H9 (cell line): ENCODE results near the gene MYBPC3. TPM values are rescaled to one million over a fixed set of nuclear protein-coding genes. Genes with fewer than 3 reads are reported as not detected.

Experiments
- DNase-seq: peaks from one replicate; pipeline ENCODE4 v3.0.0-alpha.2; 2017
- H2AFZ ChIP-seq: one replicate; pipeline ENCODE4 v1.6.1; 2013; ENCODE audit warnings: mild to moderate bottlenecking, low read length, control low read depth, moderate library complexity
- H2AK5ac ChIP-seq: 2 replicates; pipeline ENCODE4 v1.6.1; 2013; ENCODE audit warnings: low read length, control low read depth, mixed read lengths; ENCODE audit not compliant: insufficient read length
- H2BK120ac ChIP-seq: one replicate; pipeline ENCODE4 v1.6.1; 2013; ENCODE audit warnings: low read depth, mild to moderate bottlenecking, low read length, control low read depth, inconsistent platforms; ENCODE audit not compliant: poor library complexity, severe bottlenecking
- H2BK12ac ChIP-seq: 2 replicates; pipeline ENCODE4 v1.6.1; 2013; ENCODE audit warnings: low read length, control low read depth, mixed read lengths, low read depth; ENCODE audit not compliant: insufficient read length
- H2BK15ac ChIP-seq: 2 replicates; pipeline ENCODE4 v1.6.1; 2013; ENCODE audit warnings: low read depth, low read length, control low read depth
- H2BK20ac ChIP-seq: one replicate; pipeline ENCODE4 v1.6.1; 2013; ENCODE audit warnings: low read depth, mild to moderate bottlenecking, low read length, control low read depth, inconsistent platforms; ENCODE audit not compliant: poor library complexity, severe bottlenecking
- H2BK5ac ChIP-seq: 2 replicates; pipeline ENCODE4 v1.6.1; 2013; ENCODE audit warnings: low read length, control low read depth, mixed read lengths; ENCODE audit not compliant: insufficient read length
- H3K14ac ChIP-seq: 2 replicates; pipeline ENCODE4 v1.6.1; 2013; ENCODE audit warnings: low read length, control low read depth; ENCODE audit not compliant: insufficient read depth
- H3K18ac ChIP-seq: 2 replicates; pipeline ENCODE4 v1.6.1; 2013; ENCODE audit warnings: low read depth, mild to moderate bottlenecking, mixed read lengths, low read length, control low read depth; ENCODE audit not compliant: insufficient read length
- H3K23ac ChIP-seq: 2 replicates; pipeline ENCODE4 v1.6.1; 2013; ENCODE audit warnings: low read length, control low read depth, mixed read lengths, low read depth; ENCODE audit not compliant: insufficient read length
- H3K23me2 ChIP-seq: 2 replicates; pipeline ENCODE4 v1.6.1; 2013; ENCODE audit warnings: low read depth, mild to moderate bottlenecking, mixed read lengths, low read length, control low read depth; ENCODE audit not compliant: insufficient read length, poor library complexity, severe bottlenecking
- H3K27ac ChIP-seq: 2 replicates; pipeline ENCODE4 v1.5.1; 2013; ENCODE audit warnings: low read length, control low read depth, mixed read lengths, low read depth; ENCODE audit not compliant: insufficient read length
- H3K27me3 ChIP-seq: 2 replicates; pipeline ENCODE4 v1.6.1; 2013; ENCODE audit warnings: low read length, control low read depth, inconsistent platforms; ENCODE audit not compliant: insufficient read depth
- H3K4ac ChIP-seq: 2 replicates; pipeline ENCODE4 v1.6.1; 2013; ENCODE audit warnings: low read depth, mild to moderate bottlenecking, control low read depth, inconsistent platforms, low read length, moderate library complexity
- H3K4me1 ChIP-seq: 2 replicates; pipeline ENCODE4 v1.6.1; 2013; ENCODE audit warnings: low read length, control low read depth, inconsistent platforms; ENCODE audit not compliant: insufficient read depth
- H3K4me2 ChIP-seq: 2 replicates; pipeline ENCODE4 v1.6.1; 2013; ENCODE audit warnings: low read length, control low read depth, mixed read lengths; ENCODE audit not compliant: insufficient read length, insufficient read depth
- H3K56ac ChIP-seq: 2 replicates; pipeline ENCODE4 v1.6.1; 2013; ENCODE audit warnings: low read depth, mild to moderate bottlenecking, mixed read lengths, low read length, control low read depth; ENCODE audit not compliant: insufficient read length
- H3K79me1 ChIP-seq: 2 replicates; pipeline ENCODE4 v1.6.1; 2013; ENCODE audit warnings: low read depth, mild to moderate bottlenecking, moderate library complexity, low read length, control low read depth, inconsistent platforms; ENCODE audit not compliant: insufficient read depth, poor library complexity, severe bottlenecking
- H3K79me2 ChIP-seq: 2 replicates; pipeline ENCODE4 v1.6.1; 2013; ENCODE audit warnings: low read length, control low read depth, inconsistent platforms; ENCODE audit not compliant: insufficient read depth
- H3K9ac ChIP-seq: 2 replicates; pipeline ENCODE4 v1.6.1; 2013; ENCODE audit warnings: low read length, control low read depth, mixed read lengths; ENCODE audit not compliant: insufficient read length; ENCODE audit errors: extremely low read depth
- H3K9me3 ChIP-seq: one replicate; pipeline ENCODE4 v1.6.1; 2013; ENCODE audit warnings: low read depth, low read length, inconsistent platforms; ENCODE audit not compliant: control insufficient read depth
- H3T11ph ChIP-seq: one replicate; pipeline ENCODE4 v1.6.1; 2013; ENCODE audit warnings: mild to moderate bottlenecking, low read length, control low read depth, inconsistent platforms
- H4K20me1 ChIP-seq: one replicate; pipeline ENCODE4 v1.6.1; 2013; ENCODE audit not compliant: control insufficient read depth, insufficient read length, insufficient read depth
- H4K5ac ChIP-seq: 2 replicates; pipeline ENCODE4 v1.6.1; 2013; ENCODE audit warnings: low read depth, mild to moderate bottlenecking, mixed read lengths, low read length, control low read depth; ENCODE audit not compliant: insufficient read length
- H4K8ac ChIP-seq: replicated peaks from 2 replicates; pipeline ENCODE4 v1.6.1; 2013; ENCODE audit warnings: low read length, control low read depth, mixed read lengths, low read depth; ENCODE audit not compliant: insufficient read length
- H4K91ac ChIP-seq: 2 replicates; pipeline ENCODE4 v1.6.1; 2013; ENCODE audit warnings: low read depth, mild to moderate bottlenecking, moderate library complexity, mixed read lengths, low read length, control low read depth; ENCODE audit not compliant: insufficient read length
- H3K27ac Mint-ChIP-seq, 3 experiments: 2 replicates in 2 of 3; 3 replicates in 1 of 3; pipeline ENCODE4 v1.8.0; 2020 to 2021; ENCODE audit warnings: mixed read lengths in 3 of 3, mild to moderate bottlenecking in 1 of 3, moderate library complexity in 1 of 3
- H3K27me3 Mint-ChIP-seq: 2 replicates; pipeline ENCODE4 v1.8.0; 2021; ENCODE audit warnings: low read depth, mild to moderate bottlenecking, moderate library complexity, mixed read lengths
- H3K36me3 Mint-ChIP-seq, 3 experiments: 2 replicates in 2 of 3; 3 replicates in 1 of 3; pipeline ENCODE4 v1.8.0; 2020 to 2021; ENCODE audit warnings: low read depth in 3 of 3, mixed read lengths in 3 of 3; ENCODE audit not compliant: insufficient read depth in 1 of 3
- H3K4me1 Mint-ChIP-seq, 2 experiments: 2 replicates each; pipeline ENCODE4 v1.8.0; 2020; ENCODE audit warnings: mixed read lengths in 2 of 2
- H3K4me3 Mint-ChIP-seq, 2 experiments: 2 replicates in 1 of 2; 3 replicates in 1 of 2; pipeline ENCODE4 v1.8.0; 2020 to 2021; ENCODE audit warnings: mild to moderate bottlenecking in 2 of 2, mixed read lengths in 2 of 2, moderate library complexity in 1 of 2
- H3K9me3 Mint-ChIP-seq, 2 experiments: 2 replicates in 1 of 2; 3 replicates in 1 of 2; pipeline ENCODE4 v1.8.0; 2020; ENCODE audit warnings: mild to moderate bottlenecking in 2 of 2, mixed read lengths in 2 of 2, moderate library complexity in 1 of 2
- WGBS: extraction: QIAGEN DNeasy Blood & Tissue Kit; methylation state at CpG from one replicate; pipeline ENCODE4 v1.1.7; 2013; ENCODE audit warnings: missing lambda C conversion rate, low lambda C conversion rate, mixed read lengths; ENCODE audit not compliant: insufficient read length; ENCODE audit errors: extremely low coverage; 5-methylcytosine and 5-hydroxymethylcytosine counted together
- total RNA-seq: library from RNA; stranded (reverse); gene quantifications from 2 replicates; pipeline ENCODE4 v1.2.1, GENCODE V29; 2021
- TF ChIP-seq, protein P1 (sequence below): fragments of 200-600 bp; sonication (generic); conservative IDR thresholded peaks from 3 replicates; pipeline ENCODE4 v1.8.0; 2021; ENCODE audit warnings: antibody characterized with exemption, mild to moderate bottlenecking

Gene MYBPC3
- total RNA-seq, 1 experiment from 2014 or later, result not detected

DNA sequence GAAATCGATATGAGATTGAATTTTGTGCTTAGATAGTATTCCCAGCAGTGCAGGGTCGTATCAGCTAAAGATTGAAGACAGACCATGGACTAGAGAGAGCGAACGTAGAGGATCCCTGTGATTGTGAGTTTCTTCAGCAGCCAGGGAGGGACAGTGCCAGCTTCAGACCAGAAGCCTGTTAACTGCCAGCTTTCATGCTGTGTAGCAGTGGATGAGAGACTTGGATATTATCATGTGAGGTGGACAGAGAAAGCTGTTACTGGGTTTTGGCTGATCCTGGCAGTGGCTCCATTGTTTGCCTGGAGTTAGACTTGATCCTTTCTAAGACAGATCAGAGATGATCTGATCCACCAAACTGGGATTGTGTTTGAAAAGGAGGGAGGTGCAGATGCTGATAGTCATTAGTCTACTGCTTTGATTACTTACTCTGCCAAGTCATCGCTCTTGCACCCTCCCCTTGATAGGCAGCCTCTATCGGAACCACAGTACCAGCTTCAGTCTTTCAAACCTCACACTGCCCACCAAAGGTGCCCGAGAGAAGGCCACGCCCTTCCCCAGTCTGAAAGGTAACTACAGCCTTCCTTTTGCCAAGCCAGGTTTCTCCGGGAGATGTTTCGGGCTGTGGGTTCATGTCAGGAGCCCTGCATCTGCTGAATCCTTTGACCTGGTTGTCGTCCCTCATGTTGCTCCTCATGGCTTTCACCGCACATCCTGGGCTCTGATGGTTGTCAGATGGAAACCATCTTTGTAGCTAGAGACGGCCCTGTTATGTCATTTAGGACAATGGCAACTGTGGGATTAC is 66.3 kb downstream of the MYBPC3 start:
- Histone ChIP-seq H4K20me1 (no peaks in the 10 kb centered on the region), H3K79me2 (no peaks in the 10 kb centered on the region), H3K18ac (no peak overlapping the region), H4K91ac (no peak overlapping the region), H3K23ac (no peak overlapping the region), H2BK120ac (no peak overlapping the region), H3K4ac (no peak overlapping the region), H3K9ac (no peak overlapping the region), H3K9me3 (no peaks in the 10 kb centered on the region), H3K14ac (no peak overlapping the region), H4K8ac (no peak overlapping the region), H2AK5ac (no peak overlapping the region), H3K23me2 (no peaks in the 10 kb centered on the region), H2AFZ (no peak overlapping the region), H3K56ac (no peak overlapping the region), H3K27me3 (no peaks in the 10 kb centered on the region), H2BK5ac (no peak overlapping the region), H2BK20ac (no peak overlapping the region), H3K27ac (no peak overlapping the region), H2BK12ac (no peak overlapping the region), H2BK15ac (no peak overlapping the region), H3K79me1 (no peaks in the 10 kb centered on the region), H3T11ph (no peak overlapping the region), H3K4me2 (no peak overlapping the region), H3K4me1 (no peaks in the 10 kb centered on the region), H4K5ac (no peak overlapping the region)
- WGBS, result no CpG with 5 or more reads among the region's 13 CpGs
- Mint-ChIP-seq H3K9me3 (no peaks in the 10 kb centered on the region), H3K4me3 (no peak overlapping the region; a peak in 1 of 5 replicates), H3K36me3 (peaks cover 53 to 88% (median 71%) of the 10 kb centered on the region in 3 experiments; a peak in 6 of 7 replicates), H3K27me3 (no peaks in the 10 kb centered on the region), H3K4me1 (peaks cover 0 to 2% of the 10 kb centered on the region in 2 experiments; a peak in 2 of 4 replicates), H3K27ac (no peak overlapping the region; a peak in 1 of 7 replicates)
- TF ChIP-seq, protein P1, sequence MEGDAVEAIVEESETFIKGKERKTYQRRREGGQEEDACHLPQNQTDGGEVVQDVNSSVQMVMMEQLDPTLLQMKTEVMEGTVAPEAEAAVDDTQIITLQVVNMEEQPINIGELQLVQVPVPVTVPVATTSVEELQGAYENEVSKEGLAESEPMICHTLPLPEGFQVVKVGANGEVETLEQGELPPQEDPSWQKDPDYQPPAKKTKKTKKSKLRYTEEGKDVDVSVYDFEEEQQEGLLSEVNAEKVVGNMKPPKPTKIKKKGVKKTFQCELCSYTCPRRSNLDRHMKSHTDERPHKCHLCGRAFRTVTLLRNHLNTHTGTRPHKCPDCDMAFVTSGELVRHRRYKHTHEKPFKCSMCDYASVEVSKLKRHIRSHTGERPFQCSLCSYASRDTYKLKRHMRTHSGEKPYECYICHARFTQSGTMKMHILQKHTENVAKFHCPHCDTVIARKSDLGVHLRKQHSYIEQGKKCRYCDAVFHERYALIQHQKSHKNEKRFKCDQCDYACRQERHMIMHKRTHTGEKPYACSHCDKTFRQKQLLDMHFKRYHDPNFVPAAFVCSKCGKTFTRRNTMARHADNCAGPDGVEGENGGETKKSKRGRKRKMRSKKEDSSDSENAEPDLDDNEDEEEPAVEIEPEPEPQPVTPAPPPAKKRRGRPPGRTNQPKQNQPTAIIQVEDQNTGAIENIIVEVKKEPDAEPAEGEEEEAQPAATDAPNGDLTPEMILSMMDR, result no peak
- no peak for DNase-seq
